Psoas muscle (tissue), 8 donors: ENCODE data around the gene PCK2. TPM values are rescaled to one million over a fixed set of nuclear protein-coding genes. Genes with fewer than 3 reads are reported as not detected.
A peak's percentile ranks its signal among the peaks of the same experiment; 100 is the strongest.

Source experiments
- ATAC-seq, 4 donors: fragments of 200-7000 bp; cut with Tn5 transposase; one replicate each; pipeline ENCODE4 v1.9.1; 2020; ENCODE audit warnings: moderate library complexity in 3 of 4, mild to moderate bottlenecking in 2 of 4
- DNase-seq, 2 donors: peaks; one replicate each; pipeline ENCODE4 v3.0.0-alpha.2; 2020
- H3K27ac ChIP-seq: fragments of 200-600 bp; one replicate; pipeline ENCODE4 v1.8.0; 2022
- H3K27me3 ChIP-seq, 3 donors: fragments of 200-600 bp in 1 of 3; one replicate each; pipeline versions ENCODE4 v1.6.1 to v1.8.0; 2013 to 2022; ENCODE audit warnings: low read length in 2 of 3, mild to moderate bottlenecking in 2 of 3, moderate library complexity in 1 of 3; ENCODE audit not compliant: insufficient read depth in 3 of 3
- H3K36me3 ChIP-seq, 2 donors: fragments of 200-600 bp in 1 of 2; one replicate each; pipeline versions ENCODE4 v1.6.1 to v1.8.0; 2013 to 2022; ENCODE audit warnings: low read depth in 1 of 2, mild to moderate bottlenecking in 1 of 2, moderate library complexity in 1 of 2; ENCODE audit not compliant: insufficient read depth in 1 of 2
- H3K4me1 ChIP-seq: fragments of 200-600 bp; one replicate; pipeline ENCODE4 v1.8.0; 2022
- H3K4me3 ChIP-seq: fragments of 200-600 bp; one replicate; pipeline ENCODE4 v1.8.0; 2022; ENCODE audit warnings: mild to moderate bottlenecking
- H3K9me3 ChIP-seq: fragments of 200-600 bp; one replicate; pipeline ENCODE4 v1.8.0; 2022
- WGBS, 3 donors: extraction: QIAGEN DNeasy Blood & Tissue Kit; methylation state at CpG; one replicate each; pipeline versions ENCODE4 v1.1.6 to v1.1.7; 2013; 5-methylcytosine and 5-hydroxymethylcytosine counted together
- intact Hi-C, 2 donors: fragments of 100-400 bp; cut with DNase I; formaldehyde crosslinking; loops; one replicate each; pipeline versions ENCODE4 v1.11.0 to v1.14.2; 2022
- polyA plus RNA-seq, 3 donors: library from polyadenylated mRNA; stranded (reverse); fragments of 200-250 nt; gene quantifications; one replicate each; pipeline ENCODE4 v1.2.3, GENCODE V29; 2013
- total RNA-seq, 4 donors: library from RNA; stranded (reverse); fragmentation: NEBNext Ultra II Directional in 2 of 4; extraction: Animal tissue kit (Norgen Biotek cat#: 25700) in 2 of 4; gene quantifications; one replicate each; pipeline versions ENCODE4 v1.2.1 to v1.2.4, GENCODE V29; 2021 to 2023
- TF ChIP-seq, protein P1 (sequence below): fragments of 200-600 bp; IDR thresholded peaks from one replicate; pipeline ENCODE4 v1.8.0; 2022; ENCODE audit warnings: antibody characterized with exemption
- donor health status: healthy with polysubstance abuse.
- donor health status: DM: no; HTN: no; CAD: no; lungs with moderate emphysema.
- donor health status: Bipolar disorder and iron deficiency.
- donor health status: healthy.
- donor health status: DM: yes; HTN: yes; CAD: no.
- donor health status: DM: no; HTN: no; CAD: no.
- donor health status: DM: no; HTN: no; CAD: no.
- donor health status: DM: yes; HTN: yes; CAD: no.

PCK2 gene
- total and polyA plus RNA-seq, 7 donors, result 2.0 to 4.5 (median 2.4) TPM

GRCh38 chr14:24130380-24130716, 36.2 kb downstream of the PCK2 start, which contains the start of gene FITM1:
FITM1 (plus strand) TSS chr14:24130659; CDS start chr14:24131564, 905 bp downstream.
- 65 to 85% (median 71%) methylated on average over 5 of the region's 5 CpGs for WGBS, 3 donors
- peak within 1 kb of the TSS; percentile 96 for H3K27ac ChIP-seq

DNA sequence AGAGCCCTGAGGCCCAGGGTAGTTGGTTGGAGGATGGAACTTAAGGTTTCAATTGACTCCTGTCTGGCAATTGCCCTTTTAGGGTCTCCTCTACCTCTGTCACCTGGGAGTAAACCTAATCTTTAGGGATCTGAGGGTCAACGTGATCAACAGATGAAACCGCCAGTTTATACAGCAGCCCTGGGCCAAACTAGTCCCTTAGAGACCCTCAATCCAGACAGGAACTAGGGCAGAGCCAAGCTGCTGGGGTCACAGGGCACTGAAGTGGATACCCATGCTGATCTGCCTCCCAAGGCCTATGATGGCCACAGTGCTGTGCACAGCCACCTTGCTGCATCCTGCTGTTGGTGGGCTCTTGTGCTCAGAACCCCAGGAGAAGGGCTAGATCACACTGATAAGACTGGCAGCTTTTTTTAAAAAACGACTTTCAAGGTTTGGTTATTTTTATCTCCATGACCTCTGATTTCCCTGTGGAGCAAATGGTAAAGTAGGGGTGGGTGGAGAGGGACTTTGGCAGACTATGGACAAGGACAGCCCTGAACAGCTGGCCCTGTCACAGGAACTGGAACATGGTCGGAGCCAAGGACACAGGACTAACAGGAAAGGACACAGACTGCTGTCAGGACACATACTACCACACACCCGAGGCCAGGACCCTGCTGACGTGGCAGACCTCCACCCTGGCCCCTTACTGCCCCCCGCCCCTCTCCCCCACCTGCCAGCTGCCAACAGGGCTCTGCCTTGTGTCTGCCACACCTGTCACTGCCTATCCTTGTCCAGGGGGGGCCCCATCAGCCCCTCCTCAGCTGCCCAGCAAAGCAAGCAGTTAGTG, 36.8 kb downstream of the PCK2 start:
- intact Hi-C loops, result no loop called here
- DNase-seq, result peak; percentile 70 to 87
- Histone ChIP-seq H3K27ac (peak overlapping the region; percentile 96), H3K4me1 (peaks cover 29% of the 10 kb centered on the region), H3K36me3 (no peaks in the 10 kb centered on the region), H3K9me3 (no peaks in the 10 kb centered on the region), H3K27me3 (no peaks in the 10 kb centered on the region), H3K4me3 (peak overlapping the region; percentile 68)
- peak; percentile 80 to 86 (median 85) for ATAC-seq
- WGBS, 3 donors, result 14 to 20% (median 18%) methylated on average over 7 of the region's 7 CpGs
- TF ChIP-seq, protein P1, sequence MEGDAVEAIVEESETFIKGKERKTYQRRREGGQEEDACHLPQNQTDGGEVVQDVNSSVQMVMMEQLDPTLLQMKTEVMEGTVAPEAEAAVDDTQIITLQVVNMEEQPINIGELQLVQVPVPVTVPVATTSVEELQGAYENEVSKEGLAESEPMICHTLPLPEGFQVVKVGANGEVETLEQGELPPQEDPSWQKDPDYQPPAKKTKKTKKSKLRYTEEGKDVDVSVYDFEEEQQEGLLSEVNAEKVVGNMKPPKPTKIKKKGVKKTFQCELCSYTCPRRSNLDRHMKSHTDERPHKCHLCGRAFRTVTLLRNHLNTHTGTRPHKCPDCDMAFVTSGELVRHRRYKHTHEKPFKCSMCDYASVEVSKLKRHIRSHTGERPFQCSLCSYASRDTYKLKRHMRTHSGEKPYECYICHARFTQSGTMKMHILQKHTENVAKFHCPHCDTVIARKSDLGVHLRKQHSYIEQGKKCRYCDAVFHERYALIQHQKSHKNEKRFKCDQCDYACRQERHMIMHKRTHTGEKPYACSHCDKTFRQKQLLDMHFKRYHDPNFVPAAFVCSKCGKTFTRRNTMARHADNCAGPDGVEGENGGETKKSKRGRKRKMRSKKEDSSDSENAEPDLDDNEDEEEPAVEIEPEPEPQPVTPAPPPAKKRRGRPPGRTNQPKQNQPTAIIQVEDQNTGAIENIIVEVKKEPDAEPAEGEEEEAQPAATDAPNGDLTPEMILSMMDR, result no peak

More at GRCh38 chr14:24130380-24130716, 36.2 kb downstream of the PCK2 start, which contains the start of gene FITM1:
- Histone ChIP-seq H3K4me3 (peak within 1 kb of the TSS; percentile 68), H3K9me3 (no peaks in the 10 kb centered on the region), H3K36me3 (no peaks in the 10 kb centered on the region), H3K27me3 (no peaks in the 10 kb centered on the region), H3K4me1 (peaks cover 26% of the 10 kb centered on the region)
- TF ChIP-seq, protein P1, result no peak
- intact Hi-C loops, result no loop called here
- peak in 1 of 4 donors; percentile 21 for ATAC-seq
- no peak for DNase-seq

DNA sequence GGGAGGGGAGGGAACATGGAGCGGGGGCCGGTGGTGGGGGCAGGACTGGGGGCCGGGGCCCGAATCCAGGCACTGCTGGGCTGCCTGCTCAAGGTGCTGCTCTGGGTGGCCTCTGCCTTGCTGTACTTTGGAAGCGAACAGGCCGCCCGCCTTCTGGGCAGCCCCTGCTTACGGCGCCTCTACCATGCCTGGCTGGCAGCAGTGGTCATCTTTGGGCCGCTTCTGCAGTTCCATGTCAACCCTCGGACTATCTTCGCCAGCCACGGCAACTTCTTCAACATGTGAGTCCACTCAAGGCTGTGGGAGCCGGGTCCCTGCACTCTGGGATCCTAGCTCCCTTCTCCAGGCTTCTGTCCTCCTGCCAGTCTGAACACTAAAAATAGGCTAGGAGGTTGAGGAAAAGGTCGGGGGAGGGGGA, 37.4 kb downstream of the PCK2 start:
- H3K27ac ChIP-seq, result peak overlapping the region; percentile 96
- H3K4me3 ChIP-seq, result peak overlapping the region; percentile 68
- no peaks in the 10 kb centered on the region for H3K36me3 ChIP-seq
- TF ChIP-seq, protein P1, result no peak
- ATAC-seq (peak; percentile 18 to 70 (median 45)), DNase-seq (no peak)
- 14 to 38% (median 22%) methylated on average over 13 to 15 of the region's 15 CpGs for WGBS, 3 donors
- no peaks in the 10 kb centered on the region for H3K9me3 ChIP-seq
- intact Hi-C loops, result no loop called here
- peaks cover 29% of the 10 kb centered on the region for H3K4me1 ChIP-seq
- H3K27me3 ChIP-seq, result no peaks in the 10 kb centered on the region

- Histone ChIP-seq H3K4me3 (peak overlapping the region; percentile 68), H3K27ac (peak overlapping the region; percentile 96), H3K4me1 (peaks cover 35% of the 10 kb centered on the region), H3K36me3 (peaks cover 0 to 1% of the 10 kb centered on the region in 2 donors), H3K9me3 (no peaks in the 10 kb centered on the region), H3K27me3 (no peaks in the 10 kb centered on the region)
- 13 to 23% (median 18%) methylated on average over 16 to 24 of the region's 24 CpGs for WGBS, 3 donors
- TF ChIP-seq, protein P1, result no peak
- DNase-seq (peak in 1 of 2 donors; percentile 70), ATAC-seq (peak; percentile 10 to 35 (median 16))
- intact Hi-C loops, result no loop called here
Observed at GRCh38 chr14:24132061-24132685, 38.1 kb downstream of the PCK2 start.
